Mucosa of rectum (tissue), 2 donors: ENCODE data around the gene ARL13B.
"Not testable (repeated sequence)": the region's sequence is repeated elsewhere in the genome, so short reads cannot be mapped to it uniquely, and the experiment has no call there.

Experiments
- H3K27ac ChIP-seq, 2 donors: one replicate each; pipeline ENCODE4 v1.7.0; 2013; ENCODE audit warnings: inconsistent platforms in 2 of 2, low read depth in 2 of 2, low read length in 2 of 2
- H3K27me3 ChIP-seq, 2 donors: one replicate each; pipeline ENCODE4 v1.7.0; 2013; ENCODE audit warnings: low read length in 2 of 2; ENCODE audit not compliant: control insufficient read depth in 2 of 2, insufficient read depth in 2 of 2
- H3K36me3 ChIP-seq, 2 donors: one replicate each; pipeline ENCODE4 v1.7.0; 2013; ENCODE audit warnings: low read length in 2 of 2; ENCODE audit not compliant: control insufficient read depth in 2 of 2, insufficient read depth in 2 of 2
- H3K4me1 ChIP-seq, 2 donors: one replicate each; pipeline ENCODE4 v1.7.0; 2013; ENCODE audit warnings: low read length in 2 of 2, mild to moderate bottlenecking in 1 of 2; ENCODE audit not compliant: control insufficient read depth in 2 of 2, insufficient read depth in 2 of 2
- H3K4me3 ChIP-seq, 2 donors: one replicate each; pipeline ENCODE4 v1.7.0; 2013; ENCODE audit warnings: low read length in 2 of 2
- H3K9ac ChIP-seq, 2 donors: one replicate each; pipeline ENCODE4 v1.7.0; 2013; ENCODE audit warnings: low read length in 2 of 2, low read depth in 1 of 2, mild to moderate bottlenecking in 1 of 2
- H3K9me3 ChIP-seq, 2 donors: one replicate each; pipeline ENCODE4 v1.7.0; 2013; ENCODE audit warnings: low read length in 2 of 2; ENCODE audit not compliant: control insufficient read depth in 2 of 2
- donor health status: healthy.
- donor health status: Normal muscosa, but diverticular disease.

Gene ARL13B

DNA sequence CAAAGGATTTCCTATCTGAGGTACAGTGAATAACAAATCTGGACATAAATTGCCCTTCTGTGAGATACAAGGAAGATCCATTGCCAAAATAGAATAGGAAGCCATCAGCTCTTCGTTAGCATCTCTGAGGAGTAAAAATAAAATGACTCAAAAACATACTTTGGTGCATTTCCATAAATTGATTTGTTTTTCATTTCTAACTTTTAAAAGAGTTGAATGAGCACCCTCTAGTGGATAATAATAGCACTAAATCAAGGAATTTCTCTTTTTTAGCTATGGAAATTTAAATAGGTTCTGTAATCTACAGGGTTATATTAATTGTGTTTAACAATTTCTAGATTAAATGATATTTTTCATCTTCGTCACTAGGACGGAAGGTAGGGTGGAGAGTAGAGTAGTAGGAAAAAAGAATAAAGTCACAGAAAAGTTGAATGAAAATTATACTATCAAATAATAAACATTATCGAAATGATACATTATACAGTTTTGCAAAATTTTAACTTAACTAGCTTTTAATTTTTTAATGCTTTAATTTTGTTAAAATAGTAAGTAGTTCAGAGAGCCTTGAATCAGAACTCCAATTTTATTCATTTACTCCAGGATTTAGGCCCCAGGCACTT is 89.3 kb downstream of the ARL13B start:
- no peak overlapping the region for H3K4me3 ChIP-seq
- peaks cover 25 to 30% of the 10 kb centered on the region in 2 donors for H3K36me3 ChIP-seq
- no peak overlapping the region for H3K9ac ChIP-seq
- H3K27me3 ChIP-seq, result no peaks in the 10 kb centered on the region
- no peaks in the 10 kb centered on the region for H3K9me3 ChIP-seq
- H3K4me1 ChIP-seq, result peaks cover 6 to 12% of the 10 kb centered on the region in 2 donors
- no peak overlapping the region for H3K27ac ChIP-seq

DNA sequence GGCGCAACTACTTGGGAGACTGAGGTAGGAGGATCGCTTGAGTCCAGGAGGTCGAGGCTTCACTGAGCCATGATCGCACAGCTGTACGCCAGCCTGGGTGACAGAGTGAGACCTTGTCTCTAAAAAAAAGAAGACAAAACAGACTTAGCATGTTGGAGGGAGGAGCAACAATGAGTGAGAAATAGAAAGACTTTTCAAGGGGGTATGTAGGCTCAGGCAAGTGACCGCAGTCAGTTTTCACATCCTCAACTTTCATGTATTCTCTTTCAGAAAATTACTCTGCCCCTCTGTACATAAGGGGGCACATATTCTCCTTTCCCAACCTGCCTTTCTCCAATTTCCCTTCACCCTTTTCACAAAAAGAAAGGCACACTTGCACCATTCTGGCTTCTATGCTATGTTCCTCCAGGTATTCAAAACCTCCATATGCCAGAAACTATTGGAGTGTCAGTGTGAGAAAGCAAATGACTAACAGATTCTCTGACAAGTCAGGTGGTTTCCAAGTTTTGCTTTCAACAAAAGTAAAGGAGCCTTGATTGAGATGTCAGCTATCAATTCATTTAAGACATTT is 90.5 kb downstream of the ARL13B start:
- H3K36me3 ChIP-seq, result peaks cover 25 to 27% of the 10 kb centered on the region in 2 donors
- H3K9ac ChIP-seq, result no peak overlapping the region
- peaks cover under 1 to 4% of the 10 kb centered on the region in 2 donors for H3K4me1 ChIP-seq
- H3K27ac ChIP-seq, result no peak overlapping the region
- H3K9me3 ChIP-seq, result no peaks in the 10 kb centered on the region
- no peak overlapping the region for H3K4me3 ChIP-seq
- no peaks in the 10 kb centered on the region for H3K27me3 ChIP-seq

DNA sequence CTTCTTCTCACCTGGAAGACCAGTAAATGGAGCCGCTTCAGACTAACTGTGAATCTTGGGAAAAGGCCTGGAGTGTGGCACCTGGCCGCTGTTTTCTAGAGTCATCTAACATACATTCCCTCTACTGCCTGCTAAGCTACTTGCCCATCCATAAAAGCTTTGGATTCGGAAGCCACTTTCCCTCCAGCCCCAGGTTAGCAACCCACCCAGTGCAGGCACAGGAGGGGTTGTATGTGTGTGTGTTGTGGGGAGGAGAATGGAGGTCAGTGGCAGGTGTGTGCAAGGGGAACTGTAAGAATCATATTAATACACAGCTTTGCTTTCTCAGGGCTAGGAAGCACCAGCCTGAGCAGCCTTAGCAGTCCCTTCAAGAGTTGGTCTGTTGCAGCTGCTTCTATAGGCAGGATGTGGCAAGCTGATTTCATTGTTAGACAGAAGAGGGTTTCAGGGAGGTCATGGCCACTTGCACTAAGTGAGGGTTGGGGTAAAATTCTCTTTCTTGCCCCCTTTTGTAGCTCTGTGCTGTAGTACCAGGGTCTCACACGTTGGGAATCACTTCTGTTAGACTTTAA is 91.8 kb downstream of the ARL13B start:
- Histone ChIP-seq H3K4me3 (no peak overlapping the region), H3K4me1 (peaks cover 0 to 4% of the 10 kb centered on the region in 2 donors), H3K36me3 (peaks cover 24 to 28% of the 10 kb centered on the region in 2 donors)

DNA sequence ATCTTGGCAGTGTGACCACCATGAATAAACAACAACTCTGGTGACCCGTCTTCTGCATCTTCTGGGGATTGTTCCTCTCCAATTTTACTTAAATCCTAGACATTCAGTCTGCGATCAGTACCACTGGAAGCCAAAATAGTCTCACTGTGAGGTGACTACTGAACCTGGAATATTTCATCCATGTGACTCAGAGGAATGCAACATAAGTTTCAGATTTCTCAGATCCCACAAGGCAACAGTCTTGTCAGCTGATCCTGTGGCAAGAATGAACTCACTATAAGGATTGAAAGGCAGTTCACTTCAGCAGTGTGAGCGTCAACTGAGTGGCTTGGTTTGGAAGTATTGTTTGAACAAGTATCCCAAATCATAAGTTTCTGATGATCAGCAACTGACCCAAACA is 96.1 kb downstream of the ARL13B start:
- Histone ChIP-seq H3K27ac (no peak overlapping the region), H3K9me3 (no peaks in the 10 kb centered on the region), H3K4me3 (no peak overlapping the region), H3K27me3 (no peaks in the 10 kb centered on the region), H3K4me1 (peaks cover 5% of the 10 kb centered on the region in 2 donors), H3K9ac (no peak overlapping the region), H3K36me3 (peaks cover 9 to 18% of the 10 kb centered on the region in 2 donors)

More for the DNA sequence above, 91.8 kb downstream of the ARL13B start:
- H3K9me3 ChIP-seq, result no peaks in the 10 kb centered on the region
- H3K9ac ChIP-seq, result no peak overlapping the region
- no peaks in the 10 kb centered on the region for H3K27me3 ChIP-seq
- no peak overlapping the region for H3K27ac ChIP-seq

GRCh38 chr3:94080552-94080951 is 100.6 kb downstream of the ARL13B start:
- H3K4me1 ChIP-seq, H3K27ac ChIP-seq, H3K27me3 ChIP-seq, H3K9me3 ChIP-seq, H3K9ac ChIP-seq, H3K4me3 ChIP-seq: not testable (repeated sequence)
- H3K36me3 ChIP-seq, result peaks cover 4 to 12% of the 10 kb centered on the region in 2 donors

DNA sequence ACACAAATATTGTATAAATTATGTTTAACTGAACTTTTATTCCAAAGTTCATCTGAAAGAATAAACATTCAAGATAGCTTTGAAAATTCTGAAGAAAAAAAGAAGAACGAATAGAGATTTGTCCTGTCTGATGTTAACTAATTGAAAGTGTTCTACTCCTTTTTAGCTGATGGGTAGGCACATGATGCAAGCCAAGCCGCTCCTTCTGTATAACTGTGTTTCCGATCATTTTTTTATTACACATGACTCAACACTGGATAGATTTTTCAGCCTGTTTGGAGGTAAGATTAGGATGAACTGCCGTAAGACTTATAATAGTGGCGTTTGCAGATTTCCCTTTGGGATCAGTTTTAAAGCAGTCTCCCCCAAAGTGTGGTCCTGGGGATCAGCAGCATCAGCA is 101.9 kb downstream of the ARL13B start:
- Histone ChIP-seq H3K4me1 (peaks cover 5% of the 10 kb centered on the region in 2 donors), H3K4me3 (no peak overlapping the region), H3K27me3 (no peaks in the 10 kb centered on the region), H3K9me3 (no peaks in the 10 kb centered on the region), H3K27ac (no peak overlapping the region), H3K9ac (no peak overlapping the region), H3K36me3 (peaks cover 8% of the 10 kb centered on the region in 2 donors)

GRCh38 chr3:94082391-94082937 is 102.5 kb downstream of the ARL13B start:
- Histone ChIP-seq H3K27ac (no peak overlapping the region), H3K4me3 (no peak overlapping the region), H3K9ac (no peak overlapping the region), H3K27me3 (no peaks in the 10 kb centered on the region), H3K36me3 (peaks cover 8 to 11% of the 10 kb centered on the region in 2 donors), H3K4me1 (peaks cover 5% of the 10 kb centered on the region in 2 donors), H3K9me3 (no peaks in the 10 kb centered on the region)

DNA sequence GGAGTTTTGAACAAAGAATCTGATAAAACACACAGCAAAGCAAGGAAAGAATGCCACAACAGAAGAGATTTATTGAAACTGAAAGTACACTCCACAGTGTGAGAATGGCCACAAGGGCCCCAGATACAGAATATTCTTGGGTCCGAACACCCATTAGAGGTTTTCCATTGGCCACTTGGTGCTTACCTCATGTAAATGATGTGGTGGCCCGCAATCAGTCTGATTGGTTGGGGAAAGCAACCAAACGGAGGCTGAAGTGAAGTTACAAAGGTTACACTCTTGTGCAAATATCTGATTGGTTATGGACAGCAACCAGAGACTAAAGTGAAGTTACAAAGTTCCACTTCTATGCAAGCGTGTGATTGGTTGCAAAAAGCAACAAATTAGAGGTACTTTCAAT is 103.3 kb downstream of the ARL13B start:
- H3K9me3 ChIP-seq, result no peaks in the 10 kb centered on the region
- no peak overlapping the region for H3K27ac ChIP-seq
- H3K4me1 ChIP-seq, result peaks cover 5% of the 10 kb centered on the region in 2 donors
- H3K27me3 ChIP-seq, result no peaks in the 10 kb centered on the region
- no peak overlapping the region for H3K9ac ChIP-seq
- H3K36me3 ChIP-seq, result peaks cover 9 to 12% of the 10 kb centered on the region in 2 donors
- no peak overlapping the region for H3K4me3 ChIP-seq

DNA sequence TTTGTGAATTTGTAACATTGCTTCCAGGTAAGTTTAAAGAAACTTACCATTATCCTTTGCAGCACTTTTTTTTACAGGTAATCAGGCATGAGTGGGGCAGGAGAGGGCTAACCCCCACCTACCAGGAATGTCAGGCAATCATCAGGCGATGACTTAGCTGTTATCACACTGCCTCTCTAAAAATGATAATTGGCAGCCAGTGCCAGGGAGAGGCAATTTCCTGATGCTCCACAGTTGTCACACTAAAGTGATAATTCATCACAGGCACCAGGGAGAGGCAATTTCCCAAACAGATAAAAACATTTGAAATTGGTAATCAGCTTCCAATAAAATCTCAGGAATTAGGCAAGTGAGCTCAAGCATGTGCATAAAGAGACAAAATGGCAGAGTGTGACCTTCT is 109.2 kb downstream of the ARL13B start:
- Histone ChIP-seq H3K9ac (no peak overlapping the region), H3K4me1 (no peaks in the 10 kb centered on the region), H3K27ac (no peak overlapping the region), H3K36me3 (peaks cover 26 to 28% of the 10 kb centered on the region in 2 donors), H3K4me3 (no peak overlapping the region), H3K9me3 (no peaks in the 10 kb centered on the region), H3K27me3 (no peaks in the 10 kb centered on the region)

DNA sequence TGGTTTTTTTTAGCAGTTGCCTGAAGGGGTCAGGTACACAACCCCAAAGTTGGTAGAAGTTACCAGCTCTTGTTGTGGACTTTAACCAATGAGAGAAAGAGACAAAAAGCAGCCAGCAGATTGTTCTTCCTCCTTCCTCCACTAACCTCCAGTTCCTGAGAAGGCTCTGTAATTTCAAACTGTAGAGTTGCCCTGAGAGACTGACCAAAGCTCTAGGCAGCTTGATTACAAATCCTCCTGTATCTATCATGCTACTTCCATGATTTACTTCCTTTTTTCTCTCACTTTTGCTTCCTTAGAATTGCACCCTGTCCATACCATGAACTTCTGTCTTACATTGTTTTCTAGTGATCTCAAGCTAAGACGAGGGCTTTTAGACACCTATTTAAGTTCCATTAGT is 112.1 kb downstream of the ARL13B start:
- H3K4me1 ChIP-seq, result no peaks in the 10 kb centered on the region
- H3K9me3 ChIP-seq, result no peaks in the 10 kb centered on the region
- no peaks in the 10 kb centered on the region for H3K27me3 ChIP-seq
- H3K9ac ChIP-seq, result no peak overlapping the region
- no peak overlapping the region for H3K27ac ChIP-seq
- peaks cover 34 to 35% of the 10 kb centered on the region in 2 donors for H3K36me3 ChIP-seq
- no peak overlapping the region for H3K4me3 ChIP-seq
